ENCODE data around the gene PAMR1.

Gene PAMR1

DNA sequence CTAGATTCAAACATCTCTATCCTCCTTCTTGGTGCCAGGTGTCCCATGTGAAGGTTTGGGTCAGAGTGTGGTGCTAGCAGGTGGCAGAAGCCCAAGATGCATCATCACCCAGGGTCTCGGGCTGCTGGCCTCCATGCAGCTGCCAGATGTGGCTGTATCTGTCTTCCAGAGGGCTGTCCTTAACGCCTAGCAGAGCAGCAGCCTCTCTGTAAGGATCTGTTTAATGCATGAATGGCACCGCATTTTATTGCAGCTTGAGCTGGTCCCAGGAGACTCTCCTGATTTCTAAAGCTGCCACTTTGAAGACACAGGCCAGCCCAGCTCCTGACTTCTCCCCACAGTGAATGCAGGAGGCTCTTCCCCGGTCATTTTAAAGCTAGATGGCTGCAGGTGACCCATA is 132.3 kb downstream of the PAMR1 start:
- DNase-seq: peak; percentile 33

GRCh38 chr11:35391922-35392688 is 133.3 kb downstream of the PAMR1 start:
- peak; percentile 92 for DNase-seq

DNA sequence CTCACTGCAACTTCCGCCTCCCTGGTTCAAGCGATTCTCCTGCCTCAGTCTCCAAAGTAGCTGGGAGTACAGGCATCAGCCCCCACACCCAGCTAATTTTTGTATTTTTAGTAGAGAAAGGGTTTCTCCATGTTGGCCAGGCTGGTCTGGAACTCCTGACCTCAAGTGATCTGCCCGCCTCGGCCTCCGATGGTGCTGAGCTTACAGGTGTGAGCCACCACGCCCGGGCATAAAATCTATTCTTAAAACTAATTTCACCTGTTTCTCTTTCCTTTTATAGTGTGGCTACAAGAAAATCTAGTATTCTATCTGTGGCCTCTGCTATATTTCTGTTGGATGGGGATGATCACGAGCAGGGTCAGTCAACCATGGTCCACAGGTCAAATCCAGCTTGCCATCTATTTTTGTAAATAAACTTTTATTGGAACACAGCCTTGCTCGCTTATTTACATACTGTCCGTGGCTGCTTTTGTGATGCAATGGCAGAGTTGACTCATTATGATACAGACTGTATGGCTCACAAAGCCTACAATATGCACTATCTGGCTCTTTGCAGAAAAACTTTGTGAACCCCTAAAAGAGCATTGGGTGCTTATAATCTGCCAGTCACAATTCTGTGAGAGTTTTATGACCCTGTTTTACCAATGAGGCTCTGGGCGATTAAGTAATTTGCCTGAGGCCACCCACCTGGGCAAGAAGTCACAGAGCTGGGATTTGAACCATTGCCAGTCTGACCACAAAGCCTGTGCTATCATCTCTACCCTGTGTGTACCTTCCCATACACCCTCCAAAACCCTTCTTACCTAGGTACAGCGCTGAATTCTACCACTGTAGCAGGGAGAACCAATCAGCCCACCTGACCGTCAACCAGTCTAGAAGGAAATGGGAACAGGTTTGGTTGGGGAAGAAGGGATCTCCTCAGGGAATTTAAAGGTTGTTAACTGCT is 134.4 kb downstream of the PAMR1 start:
- DNase-seq: peak; percentile 86

- peak; percentile 14 for DNase-seq
These were observed 135.4 kb downstream of the PAMR1 start for GRCh38 chr11:35389897-35390465.

DNA sequence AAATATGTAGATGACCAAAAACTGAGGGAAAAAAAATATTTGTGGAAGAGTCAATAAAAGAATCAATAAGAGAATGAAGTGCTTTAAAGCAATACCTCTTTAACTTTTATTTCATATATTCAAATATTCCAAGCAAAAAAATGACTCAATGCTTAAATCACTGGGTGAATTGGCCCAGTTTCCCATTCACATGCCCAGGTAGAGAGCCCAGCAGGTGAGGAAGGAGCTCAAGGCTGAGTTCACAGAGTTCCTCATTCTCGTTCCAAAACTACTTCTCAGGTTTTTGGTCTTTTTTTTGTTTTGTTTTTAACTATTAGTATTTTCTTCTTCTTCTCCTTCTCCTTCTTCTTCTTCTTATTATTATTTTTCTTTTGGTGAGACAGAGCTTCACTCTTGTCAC is 136.3 kb downstream of the PAMR1 start:
- DNase-seq: no peak

DNA sequence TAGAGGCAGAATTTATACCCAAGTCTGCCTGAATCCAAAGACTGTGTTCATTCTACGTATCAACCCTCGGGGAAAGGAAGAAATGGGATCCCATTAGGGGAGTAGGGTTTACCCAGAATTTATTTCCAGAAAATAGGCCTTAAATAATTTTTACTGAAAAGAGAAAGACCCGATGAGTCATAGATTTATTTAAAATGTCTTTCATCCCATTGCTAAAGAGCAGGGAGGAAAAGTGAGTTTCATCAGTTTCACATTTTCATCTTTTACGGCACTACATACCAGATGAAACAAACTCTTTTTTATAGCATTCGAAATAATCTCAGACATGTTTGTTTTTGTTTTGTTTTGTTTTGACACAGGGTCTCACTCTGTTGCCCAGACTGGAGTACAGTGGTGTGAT is 137.4 kb downstream of the PAMR1 start:
- no peak for DNase-seq

- no peak for DNase-seq
These were observed 138.1 kb downstream of the PAMR1 start for GRCh38 chr11:35387111-35387982.

- no peak for DNase-seq
These were observed 141.5 kb downstream of the PAMR1 start for GRCh38 chr11:35383953-35384352.

All from DMS79 treated with DMSO at 0.1 percent for 48 hours (cell line).